ENCODE measurements around the gene DNAH5. TPM values are rescaled to one million over a fixed set of nuclear protein-coding genes. Genes with fewer than 3 reads are reported as not detected.
"Not testable (repeated sequence)": the region's sequence is repeated elsewhere in the genome, so short reads cannot be mapped to it uniquely, and the experiment has no call there.

The DNAH5 gene
- total RNA-seq, 1 donor from 2014 or later = 0.49 TPM

DNA sequence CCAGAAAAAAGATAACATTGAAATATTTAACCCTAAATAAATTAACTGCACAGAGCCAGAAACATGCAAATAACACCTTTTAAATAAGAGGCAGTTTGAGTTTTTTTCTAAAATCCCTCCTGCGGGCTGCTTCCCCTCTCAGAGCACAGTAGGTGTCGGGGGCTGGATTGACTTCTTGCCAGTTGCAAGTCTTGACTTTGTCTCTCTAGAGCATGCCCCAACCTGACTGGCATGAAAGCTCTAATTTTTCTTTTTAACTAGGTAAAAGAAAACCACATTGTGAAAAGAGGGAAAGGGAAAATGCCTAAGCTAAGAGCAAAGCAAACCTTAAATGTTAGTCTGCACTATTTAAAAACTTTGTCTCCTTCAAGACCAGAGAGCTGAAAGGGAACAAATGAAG is 46.4 kb upstream of the DNAH5 start:
- DNase-seq (ENCODE audit: extremely low spot score in 2 of 2) = no peak
- no peaks in the 10 kb centered on the region for H3K4me1 ChIP-seq
- intact Hi-C loops (cut with DNase I) = no loop called here
- H3K4me3 ChIP-seq = no peak overlapping the region
- TF ChIP-seq POLR2AphosphoS5 (IDR thresholded peaks at IDR 0.05; ENCODE audit: insufficient read depth in 1 of 2, low read depth in 1 of 2) = no peak
- H3K27ac ChIP-seq = no peak overlapping the region
- no peaks in the 10 kb centered on the region for H3K27me3 ChIP-seq
- no peaks in the 10 kb centered on the region for H3K36me3 ChIP-seq
- no peaks in the 10 kb centered on the region for H3K9me3 ChIP-seq

DNA sequence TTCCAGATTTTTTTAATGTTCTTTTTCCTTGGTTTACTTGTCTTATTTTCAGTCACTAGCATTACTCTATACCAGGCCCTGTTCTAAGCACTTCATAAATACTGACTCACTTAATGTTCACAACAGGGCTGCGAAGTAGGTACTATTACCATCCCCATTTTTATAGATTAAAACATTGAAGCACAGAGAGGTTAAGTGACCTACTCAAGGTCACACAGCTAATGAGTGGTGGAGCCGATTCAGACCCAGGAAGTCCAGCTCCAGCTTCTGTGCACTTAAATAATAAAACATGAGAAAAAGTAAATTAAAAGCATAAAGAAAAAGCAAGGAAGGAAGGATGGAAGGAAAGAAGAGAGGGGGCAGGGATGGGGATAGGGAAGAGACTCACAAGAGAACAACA is 45.3 kb upstream of the DNAH5 start:
- no peak for DNase-seq (ENCODE audit: extremely low spot score in 2 of 2)
- no peak for TF ChIP-seq POLR2AphosphoS5 (IDR thresholded peaks at IDR 0.05; ENCODE audit: insufficient read depth in 1 of 2, low read depth in 1 of 2)
- TF ChIP-seq POLR2A (IDR thresholded peaks at IDR 0.05) = no peak
- TF ChIP-seq, protein P1, sequence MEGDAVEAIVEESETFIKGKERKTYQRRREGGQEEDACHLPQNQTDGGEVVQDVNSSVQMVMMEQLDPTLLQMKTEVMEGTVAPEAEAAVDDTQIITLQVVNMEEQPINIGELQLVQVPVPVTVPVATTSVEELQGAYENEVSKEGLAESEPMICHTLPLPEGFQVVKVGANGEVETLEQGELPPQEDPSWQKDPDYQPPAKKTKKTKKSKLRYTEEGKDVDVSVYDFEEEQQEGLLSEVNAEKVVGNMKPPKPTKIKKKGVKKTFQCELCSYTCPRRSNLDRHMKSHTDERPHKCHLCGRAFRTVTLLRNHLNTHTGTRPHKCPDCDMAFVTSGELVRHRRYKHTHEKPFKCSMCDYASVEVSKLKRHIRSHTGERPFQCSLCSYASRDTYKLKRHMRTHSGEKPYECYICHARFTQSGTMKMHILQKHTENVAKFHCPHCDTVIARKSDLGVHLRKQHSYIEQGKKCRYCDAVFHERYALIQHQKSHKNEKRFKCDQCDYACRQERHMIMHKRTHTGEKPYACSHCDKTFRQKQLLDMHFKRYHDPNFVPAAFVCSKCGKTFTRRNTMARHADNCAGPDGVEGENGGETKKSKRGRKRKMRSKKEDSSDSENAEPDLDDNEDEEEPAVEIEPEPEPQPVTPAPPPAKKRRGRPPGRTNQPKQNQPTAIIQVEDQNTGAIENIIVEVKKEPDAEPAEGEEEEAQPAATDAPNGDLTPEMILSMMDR (IDR thresholded peaks at IDR 0.05) = no peak
- H3K9me3 ChIP-seq = no peaks in the 10 kb centered on the region
- no peaks in the 10 kb centered on the region for H3K27me3 ChIP-seq
- intact Hi-C loops (cut with DNase I) = no loop called here
- no peak overlapping the region for H3K4me3 ChIP-seq
- H3K36me3 ChIP-seq = no peaks in the 10 kb centered on the region
- no peak overlapping the region for H3K27ac ChIP-seq
- H3K4me1 ChIP-seq = no peaks in the 10 kb centered on the region

DNA sequence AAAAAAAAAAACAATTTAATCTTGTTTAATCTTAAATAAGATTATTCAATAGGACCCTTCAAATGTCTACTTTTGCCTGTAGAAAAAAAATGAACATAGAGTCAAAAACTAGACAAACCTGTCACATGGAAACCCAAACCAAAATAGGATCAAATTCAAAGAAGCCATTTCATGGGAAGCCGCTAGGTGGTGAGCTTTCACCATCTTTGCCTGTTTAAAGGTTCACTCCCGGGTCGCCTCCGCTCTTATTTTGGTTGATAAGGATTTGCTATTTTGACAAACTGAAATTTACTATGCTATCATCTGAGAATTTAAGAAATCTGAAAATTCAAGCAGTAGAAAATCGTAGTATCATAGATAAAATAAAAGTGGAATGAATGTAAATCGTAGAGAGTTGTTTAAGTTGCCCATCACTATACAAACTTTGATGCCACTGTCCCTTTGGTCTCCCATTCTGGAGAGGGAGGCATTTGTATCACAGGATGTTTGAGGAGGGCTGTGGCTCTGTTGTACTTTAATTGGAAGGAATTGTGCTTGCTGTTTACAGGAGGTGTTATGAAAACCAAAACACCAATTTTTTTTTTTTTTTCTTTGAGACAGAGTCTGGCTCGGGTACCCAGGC is 43.5 kb upstream of the DNAH5 start:
- Histone ChIP-seq H3K9me3 (no peaks in the 10 kb centered on the region), H3K36me3 (no peaks in the 10 kb centered on the region), H3K4me3 (no peak overlapping the region), H3K4me1 (no peaks in the 10 kb centered on the region), H3K27ac (no peak overlapping the region), H3K27me3 (no peaks in the 10 kb centered on the region)
- DNase-seq (ENCODE audit: extremely low spot score in 2 of 2) = no peak
- intact Hi-C loops (cut with DNase I) = no loop called here
- TF ChIP-seq, protein P1 (IDR thresholded peaks at IDR 0.05) = peak; percentile 53 to 64 (median 55)
- TF ChIP-seq POLR2AphosphoS5 (IDR thresholded peaks at IDR 0.05; ENCODE audit: insufficient read depth in 1 of 2, low read depth in 1 of 2) (no peak), POLR2A (IDR thresholded peaks at IDR 0.05) (no peak)

DNA sequence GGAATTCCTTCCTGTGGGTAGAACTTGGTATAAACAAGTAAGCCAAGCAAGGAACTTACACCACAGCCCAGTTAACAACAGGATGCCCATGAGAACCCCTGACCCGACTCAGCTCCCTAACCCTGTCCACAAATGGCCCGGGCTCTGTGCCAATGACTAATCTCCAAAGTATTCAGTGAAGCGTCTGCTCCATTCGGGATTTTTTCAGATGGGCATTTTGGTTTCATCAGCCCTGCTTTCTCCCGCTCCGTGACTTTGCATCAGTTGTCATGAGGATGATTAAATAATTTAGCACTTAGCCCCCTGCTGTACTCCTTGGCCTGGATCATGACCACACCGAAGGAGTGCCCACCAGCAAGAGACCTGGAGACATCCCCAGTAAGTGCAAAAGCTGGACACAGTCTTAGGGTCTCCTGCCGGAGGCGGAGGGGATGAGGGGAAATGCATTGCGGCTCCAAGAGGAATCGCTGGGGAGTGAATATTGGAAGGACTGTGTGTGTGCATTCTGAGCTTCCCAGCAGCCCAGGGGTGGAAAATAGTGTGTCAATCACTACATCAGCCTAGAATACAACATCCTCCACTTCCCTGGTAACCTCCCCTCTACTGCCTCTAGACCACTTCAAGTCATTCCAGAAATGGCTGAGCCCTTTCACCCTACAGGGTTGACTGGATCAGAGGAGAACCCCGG is 41.4 kb upstream of the DNAH5 start:
- DNase-seq (ENCODE audit: extremely low spot score in 2 of 2) = no peak

DNA sequence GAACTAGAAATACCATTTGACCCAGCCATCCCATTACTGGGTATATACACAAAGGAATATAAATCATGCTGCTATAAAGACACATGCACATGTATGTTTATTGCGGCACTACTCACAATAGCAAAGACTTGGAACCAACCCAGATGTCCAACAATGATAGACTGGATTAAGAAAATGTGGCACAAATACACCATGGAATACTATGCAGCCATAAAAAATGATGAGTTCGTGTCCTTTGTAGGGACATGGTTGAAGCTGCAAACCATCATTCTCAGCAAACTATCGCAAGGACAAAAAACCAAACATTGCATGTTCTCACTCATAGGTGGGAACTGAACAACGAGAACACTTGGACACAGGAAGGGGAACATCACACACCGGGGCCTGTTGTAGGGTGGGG is 40.4 kb upstream of the DNAH5 start:
- intact Hi-C loops (cut with DNase I); H3K36me3 ChIP-seq: not testable (repeated sequence)

More for the DNA sequence above, 41.4 kb upstream of the DNAH5 start:
- Histone ChIP-seq H3K9me3 (no peaks in the 10 kb centered on the region), H3K27ac (no peak overlapping the region), H3K4me3 (no peak overlapping the region), H3K27me3 (no peaks in the 10 kb centered on the region), H3K4me1 (no peaks in the 10 kb centered on the region), H3K36me3 (no peaks in the 10 kb centered on the region)
- intact Hi-C loops (cut with DNase I) = no loop called here
- TF ChIP-seq POLR2AphosphoS5 (IDR thresholded peaks at IDR 0.05; ENCODE audit: insufficient read depth in 1 of 2, low read depth in 1 of 2) = no peak
- TF ChIP-seq, protein P1 (IDR thresholded peaks at IDR 0.05) = no peak
- TF ChIP-seq POLR2A (IDR thresholded peaks at IDR 0.05) = no peak

More for the DNA sequence above, 40.4 kb upstream of the DNAH5 start:
- not testable (repeated sequence) for H3K27me3 ChIP-seq; DNase-seq (ENCODE audit: extremely low spot score in 2 of 2); H3K27ac ChIP-seq; H3K4me1 ChIP-seq; H3K4me3 ChIP-seq; H3K9me3 ChIP-seq

Data from vagina (tissue), 2 donors.